HG03460 (cell line): ENCODE measurements around the gene IMP3.

Source experiments
- ATAC-seq: cut with Tn5 transposase; IDR thresholded peaks from one replicate; pipeline ENCODE4 v1.9.1; 2021; ENCODE audit not compliant: unreplicated experiment

IMP3 gene

GRCh38 chr15:75622505-75622904, 17.5 kb downstream of the IMP3 start:
- no peak for ATAC-seq

DNA sequence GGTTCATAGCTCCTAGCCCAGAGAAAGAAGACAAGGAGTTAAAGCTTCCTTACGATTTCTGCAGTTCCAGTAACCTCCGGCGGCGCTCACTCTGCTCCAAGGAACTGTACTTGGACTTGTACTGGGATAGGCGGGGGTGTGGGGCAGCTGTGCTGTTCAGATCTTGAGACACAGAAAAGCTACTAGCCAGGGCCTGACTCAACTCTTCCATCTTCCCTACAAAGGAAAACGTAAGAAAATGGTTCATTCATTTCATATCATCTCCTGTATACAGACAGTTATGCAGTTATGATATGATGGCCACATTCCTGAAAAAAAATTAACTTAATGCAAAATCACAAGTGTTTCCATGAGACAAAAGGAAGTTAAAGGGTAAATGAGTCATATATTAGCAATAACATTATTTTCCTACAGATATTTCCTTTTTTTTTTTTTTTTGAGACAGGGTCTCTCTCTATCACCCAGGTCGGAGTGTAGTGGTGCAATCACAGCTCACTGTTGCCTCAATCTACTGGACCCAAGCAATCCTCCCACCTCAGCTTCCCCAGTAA, 19.1 kb downstream of the IMP3 start:
- ATAC-seq: no peak

DNA sequence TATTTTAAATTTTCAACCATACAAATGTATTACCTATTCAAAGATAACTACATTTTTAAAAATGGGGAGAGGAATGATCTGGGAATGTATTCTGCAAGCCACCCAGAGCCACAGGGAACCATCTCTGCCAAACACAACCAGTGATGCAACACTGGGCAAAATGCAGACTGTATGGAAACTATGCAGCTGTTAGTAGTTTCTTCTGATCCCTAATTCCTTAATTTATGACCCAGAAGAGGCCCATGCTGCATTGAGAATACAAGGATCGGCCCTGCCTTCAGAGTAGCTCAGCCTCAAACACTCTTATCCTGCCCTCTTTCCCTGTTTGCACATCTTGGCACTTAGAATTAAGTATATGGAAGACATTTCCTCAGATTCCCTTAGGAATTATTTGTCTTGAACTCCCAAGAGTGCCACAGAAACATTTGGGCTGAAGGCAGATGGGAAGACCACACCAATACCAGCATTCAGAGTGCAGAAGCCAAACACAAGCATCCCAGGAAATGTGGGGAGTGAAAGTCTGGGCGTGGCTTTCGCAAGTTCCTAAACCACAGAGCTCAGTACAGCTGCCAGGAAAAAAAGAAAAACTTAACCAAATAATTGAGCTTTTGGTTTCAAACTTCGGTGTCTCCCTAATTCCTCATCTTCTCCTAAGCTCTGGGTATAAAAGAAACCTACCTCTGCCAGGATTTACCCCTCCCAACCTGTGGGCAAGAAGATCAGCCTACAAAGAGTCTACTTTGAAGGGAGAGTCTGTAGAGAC, 19.8 kb downstream of the IMP3 start:
- no peak for ATAC-seq

GRCh38 chr15:75616766-75617165, 23.3 kb downstream of the IMP3 start:
- ATAC-seq: no peak

DNA sequence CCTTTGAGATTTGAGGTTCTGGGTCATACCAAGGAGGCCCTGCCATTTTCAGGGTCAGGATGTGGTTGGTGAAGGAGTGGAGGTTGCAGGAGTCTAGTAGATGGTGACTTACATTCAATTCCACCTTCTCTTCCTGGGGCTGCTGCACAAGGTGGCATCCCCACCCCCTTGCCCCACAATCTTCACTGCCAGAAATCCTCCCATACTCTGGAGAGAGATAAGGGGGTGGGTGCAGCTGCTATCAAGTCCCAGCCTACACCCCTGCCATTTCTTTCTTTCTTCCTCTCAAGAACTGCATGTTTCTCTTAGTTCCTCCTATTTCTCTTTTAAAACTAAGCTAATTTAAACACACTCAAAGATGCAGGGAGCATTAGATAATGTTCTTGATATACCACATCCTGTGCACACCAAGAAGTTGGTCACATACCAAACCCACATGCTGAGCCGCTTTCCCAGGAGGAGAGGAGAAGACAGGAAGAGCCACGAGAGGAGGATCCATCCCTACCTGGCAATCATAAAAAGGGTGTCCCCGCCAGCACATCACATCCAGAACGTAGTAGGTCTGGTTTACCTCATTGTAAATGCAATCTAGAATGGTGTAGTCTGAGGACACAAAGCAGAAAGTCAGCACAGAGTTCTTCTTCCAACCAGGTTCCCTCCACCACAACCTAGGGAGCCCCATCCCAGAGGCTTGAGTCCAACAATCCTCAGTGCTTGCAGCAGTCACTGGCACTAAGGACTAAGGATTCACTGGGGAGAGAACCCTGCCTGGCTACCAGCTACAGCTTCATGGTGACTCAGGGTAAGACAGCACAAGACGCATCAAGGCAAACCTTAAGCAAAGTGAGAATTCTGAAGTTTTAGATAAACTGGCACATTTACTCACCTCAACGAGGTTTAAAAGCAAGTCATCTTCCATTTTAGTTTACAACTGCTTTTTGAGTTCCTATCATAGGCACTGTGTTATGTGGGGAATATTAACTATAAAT, 33.0 kb downstream of the IMP3 start:
- ATAC-seq: no peak

DNA sequence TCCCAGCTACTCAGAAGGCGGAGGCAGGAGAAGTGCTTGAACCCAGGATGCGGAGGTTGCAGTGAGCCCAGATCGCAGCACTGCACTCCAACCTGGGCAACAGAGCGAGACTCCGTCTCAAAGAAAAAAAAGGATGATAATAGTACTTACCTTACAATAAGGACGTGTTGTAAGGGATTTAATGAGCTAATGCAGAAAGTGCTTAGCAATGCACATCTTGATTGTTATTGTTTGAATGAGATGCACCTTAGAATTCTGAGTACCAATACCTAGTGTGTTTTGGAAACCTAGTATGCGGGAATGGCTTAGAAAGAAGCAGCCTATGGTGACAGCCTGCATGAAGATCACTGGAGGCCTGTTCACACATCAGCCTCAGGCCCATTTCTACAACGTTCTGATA, 34.0 kb downstream of the IMP3 start:
- ATAC-seq: no peak

DNA sequence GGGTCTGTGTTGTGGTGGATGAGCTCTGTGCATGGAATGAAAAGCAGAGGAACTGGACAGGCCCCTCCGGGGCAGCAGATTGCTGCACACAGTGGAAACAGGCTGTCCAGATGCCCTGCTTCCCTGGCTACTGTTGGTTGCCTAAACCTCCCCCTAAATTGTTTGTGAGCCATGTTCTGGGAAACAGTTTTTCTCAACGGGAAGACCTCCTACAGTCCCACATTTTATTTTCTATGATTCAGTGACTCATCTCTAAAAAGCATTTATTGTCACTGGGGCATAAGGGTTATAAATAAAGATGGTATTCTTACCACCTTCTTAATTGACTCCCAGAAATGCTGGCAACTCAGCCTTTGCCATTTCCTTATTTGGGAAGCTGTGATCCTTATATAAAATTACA, 40.6 kb downstream of the IMP3 start:
- no peak for ATAC-seq

DNA sequence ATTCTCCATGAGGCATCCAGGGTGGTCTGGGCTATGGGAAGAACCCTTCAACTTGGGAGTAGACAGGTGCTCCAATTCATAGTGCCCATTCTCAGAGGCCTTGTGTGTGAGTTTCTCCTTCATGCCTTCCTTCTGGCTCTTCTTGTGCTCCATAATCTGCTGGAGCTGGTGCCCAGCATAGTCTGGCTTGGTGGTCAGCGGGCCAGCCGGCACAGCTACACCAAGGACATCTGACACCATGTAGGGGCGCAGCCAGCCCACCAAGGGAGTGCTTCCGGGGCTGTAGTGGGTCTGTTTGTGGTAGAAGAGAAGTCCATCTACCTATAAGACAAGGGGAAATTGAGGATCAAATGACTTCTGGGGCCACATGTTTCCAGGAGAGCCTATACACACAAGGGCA, 41.7 kb downstream of the IMP3 start:
- ATAC-seq: no peak

DNA sequence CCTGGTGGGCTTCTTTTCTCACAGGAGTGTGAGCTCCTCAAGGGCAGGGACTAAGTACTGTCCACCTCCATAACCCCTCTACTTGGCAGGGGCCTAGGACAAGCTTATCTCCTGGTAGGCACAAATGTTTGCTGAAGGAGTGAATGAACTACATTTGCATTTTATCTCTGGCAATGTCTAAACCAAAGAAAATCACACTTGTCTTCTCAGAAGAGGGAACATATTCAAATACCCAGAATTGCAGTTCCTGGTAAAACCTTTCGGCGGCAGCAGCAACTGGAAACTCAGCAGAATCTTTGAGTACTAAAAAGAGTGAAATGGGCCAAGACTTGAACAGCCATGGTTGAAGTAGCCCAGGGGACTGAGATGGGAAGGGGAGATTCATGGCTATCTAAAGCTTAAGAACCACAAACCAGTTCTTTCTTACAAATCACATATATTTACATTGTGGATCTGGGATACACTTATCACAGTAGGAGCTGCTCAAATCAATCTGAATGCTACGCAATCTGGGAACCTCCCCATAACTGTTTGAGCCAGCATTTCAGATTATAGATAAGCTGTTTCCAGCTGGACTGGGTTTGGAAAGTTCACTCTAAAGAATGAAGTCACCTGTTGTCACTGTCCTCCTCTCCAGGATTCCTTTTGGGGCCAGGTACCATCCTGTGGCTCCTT, 42.2 kb downstream of the IMP3 start:
- ATAC-seq: no peak

GRCh38 chr15:75596703-75597345, 43.2 kb downstream of the IMP3 start:
- no peak for ATAC-seq

- no peak for ATAC-seq
Observed at GRCh38 chr15:75594276-75594675, 45.7 kb downstream of the IMP3 start.

- no peak for ATAC-seq
Observed at GRCh38 chr15:75591655-75592364, 48.2 kb downstream of the IMP3 start.

GRCh38 chr15:75590239-75590638, 49.8 kb downstream of the IMP3 start:
- ATAC-seq: no peak
